Body of pancreas (tissue), 4 donors: ENCODE results near the gene DDIT4.
A peak's percentile ranks its signal among the peaks of the same experiment; 100 is the strongest.

Experiments used
- POLR2A ChIP-seq, 3 donors: fragments of 450-650 bp; IDR thresholded peaks; one replicate each; pipeline ENCODE4 v1.6.1; 2016; ENCODE audit warnings: antibody characterized with exemption in 3 of 3, mild to moderate bottlenecking in 2 of 3
- TF ChIP-seq, protein P1 (sequence below), 7 experiments: fragments of 450-650 bp in 4 of 7; fragments of 200-600 bp in 3 of 7; sonication (generic) in 3 of 7; IDR thresholded peaks; one replicate each; pipeline ENCODE4 v1.5.1; 2016 to 2019; ENCODE audit warnings: antibody characterized with exemption in 7 of 7

DNA sequence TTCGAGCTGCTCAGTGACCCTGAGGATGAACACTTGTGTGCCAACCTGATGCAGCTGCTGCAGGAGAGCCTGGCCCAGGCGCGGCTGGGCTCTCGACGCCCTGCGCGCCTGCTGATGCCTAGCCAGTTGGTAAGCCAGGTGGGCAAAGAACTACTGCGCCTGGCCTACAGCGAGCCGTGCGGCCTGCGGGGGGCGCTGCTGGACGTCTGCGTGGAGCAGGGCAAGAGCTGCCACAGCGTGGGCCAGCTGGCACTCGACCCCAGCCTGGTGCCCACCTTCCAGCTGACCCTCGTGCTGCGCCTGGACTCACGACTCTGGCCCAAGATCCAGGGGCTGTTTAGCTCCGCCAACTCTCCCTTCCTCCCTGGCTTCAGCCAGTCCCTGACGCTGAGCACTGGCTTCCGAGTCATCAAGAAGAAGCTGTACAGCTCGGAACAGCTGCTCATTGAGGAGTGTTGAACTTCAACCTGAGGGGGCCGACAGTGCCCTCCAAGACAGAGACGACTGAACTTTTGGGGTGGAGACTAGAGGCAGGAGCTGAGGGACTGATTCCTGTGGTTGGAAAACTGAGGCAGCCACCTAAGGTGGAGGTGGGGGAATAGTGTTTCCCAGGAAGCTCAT lies 1.1 kb downstream of the DDIT4 start:
- TF ChIP-seq, protein P1, sequence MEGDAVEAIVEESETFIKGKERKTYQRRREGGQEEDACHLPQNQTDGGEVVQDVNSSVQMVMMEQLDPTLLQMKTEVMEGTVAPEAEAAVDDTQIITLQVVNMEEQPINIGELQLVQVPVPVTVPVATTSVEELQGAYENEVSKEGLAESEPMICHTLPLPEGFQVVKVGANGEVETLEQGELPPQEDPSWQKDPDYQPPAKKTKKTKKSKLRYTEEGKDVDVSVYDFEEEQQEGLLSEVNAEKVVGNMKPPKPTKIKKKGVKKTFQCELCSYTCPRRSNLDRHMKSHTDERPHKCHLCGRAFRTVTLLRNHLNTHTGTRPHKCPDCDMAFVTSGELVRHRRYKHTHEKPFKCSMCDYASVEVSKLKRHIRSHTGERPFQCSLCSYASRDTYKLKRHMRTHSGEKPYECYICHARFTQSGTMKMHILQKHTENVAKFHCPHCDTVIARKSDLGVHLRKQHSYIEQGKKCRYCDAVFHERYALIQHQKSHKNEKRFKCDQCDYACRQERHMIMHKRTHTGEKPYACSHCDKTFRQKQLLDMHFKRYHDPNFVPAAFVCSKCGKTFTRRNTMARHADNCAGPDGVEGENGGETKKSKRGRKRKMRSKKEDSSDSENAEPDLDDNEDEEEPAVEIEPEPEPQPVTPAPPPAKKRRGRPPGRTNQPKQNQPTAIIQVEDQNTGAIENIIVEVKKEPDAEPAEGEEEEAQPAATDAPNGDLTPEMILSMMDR (IDR thresholded peaks at IDR 0.05): peak; percentile 40 to 78 (median 65)
- no peak for TF ChIP-seq POLR2A (IDR thresholded peaks at IDR 0.05)
